ENCODE measurements around the gene MYF5. TPM values are rescaled to one million over a fixed set of nuclear protein-coding genes. Genes with fewer than 3 reads are reported as not detected.

The MYF5 gene
- total and polyA plus RNA-seq, 10 of the 15 experiments (the other 5 are each of a cell fraction or from before 2014, with no cell fraction given), result not detected

DNA sequence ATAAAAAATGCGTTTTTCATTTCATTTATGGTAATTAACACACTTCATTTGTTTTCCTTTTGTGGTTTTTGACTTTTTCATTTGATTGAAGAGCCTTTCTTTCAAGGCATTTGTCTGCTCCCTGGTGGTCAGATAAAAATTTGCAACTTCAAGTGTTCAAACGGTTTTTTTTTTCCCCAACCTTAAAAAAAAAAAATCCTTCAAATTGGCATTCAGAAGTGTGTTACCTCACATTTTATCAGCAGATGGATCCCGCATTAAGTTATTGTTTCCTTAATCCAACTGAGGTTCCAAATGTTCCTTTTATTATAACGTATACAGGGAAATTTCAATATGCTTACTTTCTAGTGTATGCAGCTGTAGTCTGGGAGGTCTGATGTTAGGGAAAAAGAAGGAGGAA lies 47.2 kb downstream of the MYF5 start (continued):
- TF ChIP-seq ZBTB33 (IDR thresholded peaks at IDR 0.05) (no peak), CREB1 (IDR thresholded peaks at IDR 0.05; ENCODE audit: low read depth) (no peak), CHD1 (IDR thresholded peaks at IDR 0.05; ENCODE audit: low read depth, low read length) (no peak), CEBPB (IDR thresholded peaks at IDR 0.05; ENCODE audit: borderline replicate concordance in 1 of 2, low read depth in 2 of 2, low read length in 2 of 2) (no peak), RAD21 (IDR thresholded peaks at IDR 0.05; ENCODE audit: insufficient read depth, low read depth, low read length) (peak; percentile 86), RUNX3 (IDR thresholded peaks at IDR 0.05; ENCODE audit: low read length) (peak; percentile 69), RBBP5 (conservative IDR thresholded peaks at IDR 0.05) (no peak), KDM1A (IDR thresholded peaks at IDR 0.05; ENCODE audit: borderline replicate concordance) (no peak), IKZF2 (IDR thresholded peaks at IDR 0.05) (no peak), CTCF (IDR thresholded peaks at IDR 0.05 in 2 of 3, conservative IDR thresholded peaks at IDR 0.05 in 1 of 3; ENCODE audit: control insufficient read depth in 2 of 3, extremely low read depth in 1 of 3, insufficient read depth in 1 of 3, low read depth in 3 of 3, low read length in 3 of 3) (peak; percentile 36 to 51 (median 50); a peak in 5 of 6 replicates), SMC3 (IDR thresholded peaks at IDR 0.05; ENCODE audit: borderline replicate concordance, low read length) (peak; percentile 74; the same call in 1 of the 2 replicates), FOXM1 (IDR thresholded peaks at IDR 0.05; ENCODE audit: low read depth, low read length) (peak; percentile 48; the same call in 1 of the 2 replicates), ATF7 (IDR thresholded peaks at IDR 0.05; ENCODE audit: low read depth) (no peak), IRF4 (IDR thresholded peaks at IDR 0.05; ENCODE audit: low read depth, low read length) (no peak), YBX1 (IDR thresholded peaks at IDR 0.05) (no peak), ZNF384 (IDR thresholded peaks at IDR 0.05; ENCODE audit: borderline replicate concordance, low read depth, low read length) (peak; percentile 90)
- TF ChIP-seq, protein P1, sequence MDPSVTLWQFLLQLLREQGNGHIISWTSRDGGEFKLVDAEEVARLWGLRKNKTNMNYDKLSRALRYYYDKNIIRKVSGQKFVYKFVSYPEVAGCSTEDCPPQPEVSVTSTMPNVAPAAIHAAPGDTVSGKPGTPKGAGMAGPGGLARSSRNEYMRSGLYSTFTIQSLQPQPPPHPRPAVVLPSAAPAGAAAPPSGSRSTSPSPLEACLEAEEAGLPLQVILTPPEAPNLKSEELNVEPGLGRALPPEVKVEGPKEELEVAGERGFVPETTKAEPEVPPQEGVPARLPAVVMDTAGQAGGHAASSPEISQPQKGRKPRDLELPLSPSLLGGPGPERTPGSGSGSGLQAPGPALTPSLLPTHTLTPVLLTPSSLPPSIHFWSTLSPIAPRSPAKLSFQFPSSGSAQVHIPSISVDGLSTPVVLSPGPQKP (IDR thresholded peaks at IDR 0.05; ENCODE audit: low read depth, low read length), result no peak
- TF ChIP-seq, protein P2, sequence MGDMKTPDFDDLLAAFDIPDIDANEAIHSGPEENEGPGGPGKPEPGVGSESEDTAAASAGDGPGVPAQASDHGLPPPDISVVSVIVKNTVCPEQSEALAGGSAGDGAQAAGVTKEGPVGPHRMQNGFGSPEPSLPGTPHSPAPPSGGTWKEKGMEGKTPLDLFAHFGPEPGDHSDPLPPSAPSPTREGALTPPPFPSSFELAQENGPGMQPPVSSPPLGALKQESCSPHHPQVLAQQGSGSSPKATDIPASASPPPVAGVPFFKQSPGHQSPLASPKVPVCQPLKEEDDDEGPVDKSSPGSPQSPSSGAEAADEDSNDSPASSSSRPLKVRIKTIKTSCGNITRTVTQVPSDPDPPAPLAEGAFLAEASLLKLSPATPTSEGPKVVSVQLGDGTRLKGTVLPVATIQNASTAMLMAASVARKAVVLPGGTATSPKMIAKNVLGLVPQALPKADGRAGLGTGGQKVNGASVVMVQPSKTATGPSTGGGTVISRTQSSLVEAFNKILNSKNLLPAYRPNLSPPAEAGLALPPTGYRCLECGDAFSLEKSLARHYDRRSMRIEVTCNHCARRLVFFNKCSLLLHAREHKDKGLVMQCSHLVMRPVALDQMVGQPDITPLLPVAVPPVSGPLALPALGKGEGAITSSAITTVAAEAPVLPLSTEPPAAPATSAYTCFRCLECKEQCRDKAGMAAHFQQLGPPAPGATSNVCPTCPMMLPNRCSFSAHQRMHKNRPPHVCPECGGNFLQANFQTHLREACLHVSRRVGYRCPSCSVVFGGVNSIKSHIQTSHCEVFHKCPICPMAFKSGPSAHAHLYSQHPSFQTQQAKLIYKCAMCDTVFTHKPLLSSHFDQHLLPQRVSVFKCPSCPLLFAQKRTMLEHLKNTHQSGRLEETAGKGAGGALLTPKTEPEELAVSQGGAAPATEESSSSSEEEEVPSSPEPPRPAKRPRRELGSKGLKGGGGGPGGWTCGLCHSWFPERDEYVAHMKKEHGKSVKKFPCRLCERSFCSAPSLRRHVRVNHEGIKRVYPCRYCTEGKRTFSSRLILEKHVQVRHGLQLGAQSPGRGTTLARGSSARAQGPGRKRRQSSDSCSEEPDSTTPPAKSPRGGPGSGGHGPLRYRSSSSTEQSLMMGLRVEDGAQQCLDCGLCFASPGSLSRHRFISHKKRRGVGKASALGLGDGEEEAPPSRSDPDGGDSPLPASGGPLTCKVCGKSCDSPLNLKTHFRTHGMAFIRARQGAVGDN (IDR thresholded peaks at IDR 0.05), result no peak

All from GM12878 (cell line).